DND-41 (cell line): Measurements from ENCODE around the gene UST.

Source experiments
- ATAC-seq: fragments of 200-7000 bp; cut with Tn5 transposase; 3 replicates; pipeline ENCODE4 v1.9.1; 2021; ENCODE audit warnings: low read depth; ENCODE audit not compliant: insufficient read depth
- DNase-seq: peaks from one replicate; pipeline ENCODE4 v3.0.0-alpha.2; 2020
- H2AFZ ChIP-seq: 2 replicates; pipeline ENCODE4 v1.6.0; 2012; ENCODE audit warnings: low read depth, low read length
- H3K27ac ChIP-seq: 2 replicates; pipeline ENCODE4 v1.5.1; 2012; ENCODE audit warnings: low read length, inconsistent platforms
- H3K27me3 ChIP-seq: fragments of 200-600 bp; sonication (generic); 2 replicates; pipeline ENCODE4 v1.6.0; 2012; ENCODE audit warnings: low read length, mild to moderate bottlenecking, inconsistent platforms; ENCODE audit not compliant: insufficient read depth, poor library complexity
- H3K36me3 ChIP-seq: 2 replicates; pipeline ENCODE4 v1.5.1; 2012; ENCODE audit warnings: low read length, inconsistent platforms; ENCODE audit not compliant: insufficient read depth
- H3K4me1 ChIP-seq: 2 replicates; pipeline ENCODE4 v1.5.1; 2012; ENCODE audit warnings: mild to moderate bottlenecking, low read length; ENCODE audit not compliant: insufficient read depth
- H3K4me2 ChIP-seq: 2 replicates; pipeline ENCODE4 v1.6.0; 2012; ENCODE audit warnings: mild to moderate bottlenecking, moderate library complexity, low read length, inconsistent platforms; ENCODE audit not compliant: insufficient read depth
- H3K4me3 ChIP-seq, 2 experiments: fragments of 200-600 bp in 1 of 2; shearing (Covaris generic) in 1 of 2; 2 replicates each; pipeline ENCODE4 v1.5.1; 2012 to 2016; ENCODE audit warnings: inconsistent platforms in 2 of 2, low read length in 2 of 2, mild to moderate bottlenecking in 2 of 2, low read depth in 1 of 2, moderate library complexity in 1 of 2
- H3K79me2 ChIP-seq: 2 replicates; pipeline ENCODE4 v1.6.0; 2012; ENCODE audit warnings: low read length, inconsistent platforms; ENCODE audit not compliant: insufficient read depth
- H3K9ac ChIP-seq: 2 replicates; pipeline ENCODE4 v1.6.0; 2012; ENCODE audit warnings: low read depth, mild to moderate bottlenecking, inconsistent platforms, low read length, moderate library complexity
- H3K9me3 ChIP-seq: 2 replicates; pipeline ENCODE4 v1.5.1; 2012; ENCODE audit warnings: low read length, moderate library complexity, mild to moderate bottlenecking, inconsistent platforms; ENCODE audit not compliant: insufficient read depth, severe bottlenecking
- H4K20me1 ChIP-seq: 2 replicates; pipeline ENCODE4 v1.6.0; 2012; ENCODE audit warnings: low read length; ENCODE audit not compliant: insufficient read depth
- CTCF ChIP-seq: IDR thresholded peaks from 2 replicates; pipeline ENCODE4 v1.5.1; 2012; ENCODE audit warnings: borderline replicate concordance, low read length, moderate library complexity, mild to moderate bottlenecking; ENCODE audit not compliant: poor library complexity, severe bottlenecking; ENCODE audit errors: extremely low read depth
- EZH2 ChIP-seq: IDR thresholded peaks from 3 replicates; pipeline ENCODE4 v1.6.1; 2012; ENCODE audit warnings: borderline replicate concordance, low read depth, mild to moderate bottlenecking, moderate library complexity, low read length, inconsistent platforms; ENCODE audit not compliant: severe bottlenecking

The UST gene

GRCh38 chr6:148959008-148959407 lies 212.2 kb downstream of the UST start:
- TF ChIP-seq CTCF: no peak
- no peak for TF ChIP-seq EZH2
- Histone ChIP-seq H3K79me2 (no peaks in the 10 kb centered on the region), H3K4me3 (no peak overlapping the region), H3K9me3 (peaks cover 3% of the 10 kb centered on the region), H3K27me3 (no peaks in the 10 kb centered on the region), H3K4me2 (no peak overlapping the region), H2AFZ (no peak overlapping the region), H3K36me3 (peaks cover 23% of the 10 kb centered on the region; the same call in 1 of the 2 replicates), H3K4me1 (no peaks in the 10 kb centered on the region), H4K20me1 (no peaks in the 10 kb centered on the region), H3K27ac (no peak overlapping the region), H3K9ac (no peak overlapping the region)
- no peak for ATAC-seq
- DNase-seq: no peak

GRCh38 chr6:148959501-148959900 lies 212.7 kb downstream of the UST start:
- Histone ChIP-seq H3K9ac (no peak overlapping the region), H4K20me1 (no peaks in the 10 kb centered on the region), H2AFZ (no peak overlapping the region), H3K27ac (no peak overlapping the region), H3K27me3 (no peaks in the 10 kb centered on the region), H3K9me3 (peaks cover 3% of the 10 kb centered on the region), H3K36me3 (peaks cover 26% of the 10 kb centered on the region; the same call in 1 of the 2 replicates), H3K79me2 (no peaks in the 10 kb centered on the region), H3K4me3 (no peak overlapping the region), H3K4me2 (no peak overlapping the region), H3K4me1 (no peaks in the 10 kb centered on the region)
- ATAC-seq (no peak), DNase-seq (no peak)
- TF ChIP-seq EZH2 (no peak), CTCF (no peak)

GRCh38 chr6:148962854-148963515 lies 216.2 kb downstream of the UST start:
- TF ChIP-seq EZH2 (no peak), CTCF (no peak)
- Histone ChIP-seq H3K4me2 (no peak overlapping the region), H3K36me3 (0 out of 2 replicates have a peak, but pooled peaks cover 4% of the 10 kb centered on the region), H3K9ac (no peak overlapping the region), H3K4me1 (no peaks in the 10 kb centered on the region), H3K4me3 (no peak overlapping the region), H3K27me3 (no peaks in the 10 kb centered on the region), H3K9me3 (no peaks in the 10 kb centered on the region), H3K79me2 (no peaks in the 10 kb centered on the region), H4K20me1 (no peaks in the 10 kb centered on the region), H3K27ac (no peak overlapping the region), H2AFZ (no peak overlapping the region)
- DNase-seq (no peak), ATAC-seq (no peak)

- H3K9me3 ChIP-seq: no peaks in the 10 kb centered on the region
- 0 out of 2 replicates have a peak, but pooled peaks cover 4% of the 10 kb centered on the region for H3K36me3 ChIP-seq
- DNase-seq (no peak), ATAC-seq (no peak)
- H3K27me3 ChIP-seq: no peaks in the 10 kb centered on the region
- no peak overlapping the region for H3K4me2 ChIP-seq
- H3K9ac ChIP-seq: no peak overlapping the region
- no peaks in the 10 kb centered on the region for H3K4me1 ChIP-seq
- no peak overlapping the region for H3K27ac ChIP-seq
- H4K20me1 ChIP-seq: no peaks in the 10 kb centered on the region
- H3K4me3 ChIP-seq: no peak overlapping the region
- no peaks in the 10 kb centered on the region for H3K79me2 ChIP-seq
- no peak overlapping the region for H2AFZ ChIP-seq
- TF ChIP-seq EZH2 (no peak), CTCF (no peak)
Measured at GRCh38 chr6:148963738-148964137, 216.9 kb downstream of the UST start.
